PC-3 (cell line): Measurements from ENCODE around the gene MT1B.

Experiments
- CTCF ChIP-seq: fragments of 300-600 bp; sonication (generic); conservative IDR thresholded peaks from 2 replicates; pipeline ENCODE4 v1.5.1; 2017; ENCODE audit warnings: antibody characterized with exemption, low read depth, mild to moderate bottlenecking, low read length
- EZH2 ChIP-seq: fragments of 300-600 bp; sonication (generic); IDR thresholded peaks from one replicate; pipeline ENCODE4 v1.6.1; 2017; ENCODE audit warnings: antibody characterized with exemption, mild to moderate bottlenecking, low read length; ENCODE audit not compliant: unreplicated experiment
- EZH2phosphoT487 ChIP-seq: fragments of 300-600 bp; sonication (generic); IDR thresholded peaks from 2 replicates; pipeline ENCODE4 v1.6.1; 2018; ENCODE audit warnings: mild to moderate bottlenecking, antibody characterized with exemption, low read length, borderline replicate concordance

DNA sequence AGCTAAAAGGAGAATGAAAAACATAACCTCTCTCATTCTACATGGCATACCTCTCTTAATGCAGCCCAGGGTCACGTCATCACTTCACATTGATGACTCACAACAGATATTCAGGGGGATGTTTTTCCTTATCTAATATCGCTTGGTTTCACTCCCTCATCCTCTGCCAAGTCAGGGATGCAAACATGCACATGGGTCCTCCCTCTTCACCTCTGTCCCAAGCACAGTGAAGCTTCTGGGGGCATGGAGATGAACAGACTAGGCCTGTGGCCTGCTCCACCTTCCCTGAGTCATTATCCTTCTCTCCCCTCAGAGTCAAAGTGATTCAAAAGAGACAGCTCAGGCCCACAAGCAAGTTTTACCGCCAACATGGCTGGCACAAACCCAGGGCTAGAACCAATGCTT lies 45.6 kb upstream of the MT1B start:
- TF ChIP-seq CTCF (no peak), EZH2phosphoT487 (no peak), EZH2 (no peak)
